H9 (cell line): ENCODE data around the gene VEGFB. TPM values are rescaled to one million over a fixed set of nuclear protein-coding genes. Genes with fewer than 3 reads are reported as not detected.
A peak's percentile ranks its signal among the peaks of the same experiment; 100 is the strongest.

Experiments used
- DNase-seq: peaks from one replicate; pipeline ENCODE4 v3.0.0-alpha.2; 2017
- H2AFZ ChIP-seq: one replicate; pipeline ENCODE4 v1.6.1; 2013; ENCODE audit warnings: mild to moderate bottlenecking, low read length, control low read depth, moderate library complexity
- H2AK5ac ChIP-seq: 2 replicates; pipeline ENCODE4 v1.6.1; 2013; ENCODE audit warnings: low read length, control low read depth, mixed read lengths; ENCODE audit not compliant: insufficient read length
- H2BK120ac ChIP-seq: one replicate; pipeline ENCODE4 v1.6.1; 2013; ENCODE audit warnings: low read depth, mild to moderate bottlenecking, low read length, control low read depth, inconsistent platforms; ENCODE audit not compliant: poor library complexity, severe bottlenecking
- H2BK12ac ChIP-seq: 2 replicates; pipeline ENCODE4 v1.6.1; 2013; ENCODE audit warnings: low read length, control low read depth, mixed read lengths, low read depth; ENCODE audit not compliant: insufficient read length
- H2BK15ac ChIP-seq: 2 replicates; pipeline ENCODE4 v1.6.1; 2013; ENCODE audit warnings: low read depth, low read length, control low read depth
- H2BK20ac ChIP-seq: one replicate; pipeline ENCODE4 v1.6.1; 2013; ENCODE audit warnings: low read depth, mild to moderate bottlenecking, low read length, control low read depth, inconsistent platforms; ENCODE audit not compliant: poor library complexity, severe bottlenecking
- H2BK5ac ChIP-seq: 2 replicates; pipeline ENCODE4 v1.6.1; 2013; ENCODE audit warnings: low read length, control low read depth, mixed read lengths; ENCODE audit not compliant: insufficient read length
- H3K14ac ChIP-seq: 2 replicates; pipeline ENCODE4 v1.6.1; 2013; ENCODE audit warnings: low read length, control low read depth; ENCODE audit not compliant: insufficient read depth
- H3K18ac ChIP-seq: 2 replicates; pipeline ENCODE4 v1.6.1; 2013; ENCODE audit warnings: low read depth, mild to moderate bottlenecking, mixed read lengths, low read length, control low read depth; ENCODE audit not compliant: insufficient read length
- H3K23ac ChIP-seq: 2 replicates; pipeline ENCODE4 v1.6.1; 2013; ENCODE audit warnings: low read length, control low read depth, mixed read lengths, low read depth; ENCODE audit not compliant: insufficient read length
- H3K23me2 ChIP-seq: 2 replicates; pipeline ENCODE4 v1.6.1; 2013; ENCODE audit warnings: low read depth, mild to moderate bottlenecking, mixed read lengths, low read length, control low read depth; ENCODE audit not compliant: insufficient read length, poor library complexity, severe bottlenecking
- H3K27ac ChIP-seq: 2 replicates; pipeline ENCODE4 v1.5.1; 2013; ENCODE audit warnings: low read length, control low read depth, mixed read lengths, low read depth; ENCODE audit not compliant: insufficient read length
- H3K27me3 ChIP-seq: 2 replicates; pipeline ENCODE4 v1.6.1; 2013; ENCODE audit warnings: low read length, control low read depth, inconsistent platforms; ENCODE audit not compliant: insufficient read depth
- H3K4ac ChIP-seq: 2 replicates; pipeline ENCODE4 v1.6.1; 2013; ENCODE audit warnings: low read depth, mild to moderate bottlenecking, control low read depth, inconsistent platforms, low read length, moderate library complexity
- H3K4me1 ChIP-seq: 2 replicates; pipeline ENCODE4 v1.6.1; 2013; ENCODE audit warnings: low read length, control low read depth, inconsistent platforms; ENCODE audit not compliant: insufficient read depth
- H3K4me2 ChIP-seq: 2 replicates; pipeline ENCODE4 v1.6.1; 2013; ENCODE audit warnings: low read length, control low read depth, mixed read lengths; ENCODE audit not compliant: insufficient read length, insufficient read depth
- H3K56ac ChIP-seq: 2 replicates; pipeline ENCODE4 v1.6.1; 2013; ENCODE audit warnings: low read depth, mild to moderate bottlenecking, mixed read lengths, low read length, control low read depth; ENCODE audit not compliant: insufficient read length
- H3K79me1 ChIP-seq: 2 replicates; pipeline ENCODE4 v1.6.1; 2013; ENCODE audit warnings: low read depth, mild to moderate bottlenecking, moderate library complexity, low read length, control low read depth, inconsistent platforms; ENCODE audit not compliant: insufficient read depth, poor library complexity, severe bottlenecking
- H3K79me2 ChIP-seq: 2 replicates; pipeline ENCODE4 v1.6.1; 2013; ENCODE audit warnings: low read length, control low read depth, inconsistent platforms; ENCODE audit not compliant: insufficient read depth
- H3K9ac ChIP-seq: 2 replicates; pipeline ENCODE4 v1.6.1; 2013; ENCODE audit warnings: low read length, control low read depth, mixed read lengths; ENCODE audit not compliant: insufficient read length; ENCODE audit errors: extremely low read depth
- H3K9me3 ChIP-seq: one replicate; pipeline ENCODE4 v1.6.1; 2013; ENCODE audit warnings: low read depth, low read length, inconsistent platforms; ENCODE audit not compliant: control insufficient read depth
- H3T11ph ChIP-seq: one replicate; pipeline ENCODE4 v1.6.1; 2013; ENCODE audit warnings: mild to moderate bottlenecking, low read length, control low read depth, inconsistent platforms
- H4K20me1 ChIP-seq: one replicate; pipeline ENCODE4 v1.6.1; 2013; ENCODE audit not compliant: control insufficient read depth, insufficient read length, insufficient read depth
- H4K5ac ChIP-seq: 2 replicates; pipeline ENCODE4 v1.6.1; 2013; ENCODE audit warnings: low read depth, mild to moderate bottlenecking, mixed read lengths, low read length, control low read depth; ENCODE audit not compliant: insufficient read length
- H4K8ac ChIP-seq: replicated peaks from 2 replicates; pipeline ENCODE4 v1.6.1; 2013; ENCODE audit warnings: low read length, control low read depth, mixed read lengths, low read depth; ENCODE audit not compliant: insufficient read length
- H4K91ac ChIP-seq: 2 replicates; pipeline ENCODE4 v1.6.1; 2013; ENCODE audit warnings: low read depth, mild to moderate bottlenecking, moderate library complexity, mixed read lengths, low read length, control low read depth; ENCODE audit not compliant: insufficient read length
- H3K27ac Mint-ChIP-seq, 3 experiments: 2 replicates in 2 of 3; 3 replicates in 1 of 3; pipeline ENCODE4 v1.8.0; 2020 to 2021; ENCODE audit warnings: mixed read lengths in 3 of 3, mild to moderate bottlenecking in 1 of 3, moderate library complexity in 1 of 3
- H3K27me3 Mint-ChIP-seq: 2 replicates; pipeline ENCODE4 v1.8.0; 2021; ENCODE audit warnings: low read depth, mild to moderate bottlenecking, moderate library complexity, mixed read lengths
- H3K36me3 Mint-ChIP-seq, 3 experiments: 2 replicates in 2 of 3; 3 replicates in 1 of 3; pipeline ENCODE4 v1.8.0; 2020 to 2021; ENCODE audit warnings: low read depth in 3 of 3, mixed read lengths in 3 of 3; ENCODE audit not compliant: insufficient read depth in 1 of 3
- H3K4me1 Mint-ChIP-seq, 2 experiments: 2 replicates each; pipeline ENCODE4 v1.8.0; 2020; ENCODE audit warnings: mixed read lengths in 2 of 2
- H3K4me3 Mint-ChIP-seq, 2 experiments: 2 replicates in 1 of 2; 3 replicates in 1 of 2; pipeline ENCODE4 v1.8.0; 2020 to 2021; ENCODE audit warnings: mild to moderate bottlenecking in 2 of 2, mixed read lengths in 2 of 2, moderate library complexity in 1 of 2
- H3K9me3 Mint-ChIP-seq, 2 experiments: 2 replicates in 1 of 2; 3 replicates in 1 of 2; pipeline ENCODE4 v1.8.0; 2020; ENCODE audit warnings: mild to moderate bottlenecking in 2 of 2, mixed read lengths in 2 of 2, moderate library complexity in 1 of 2
- WGBS: extraction: QIAGEN DNeasy Blood & Tissue Kit; methylation state at CpG from one replicate; pipeline ENCODE4 v1.1.7; 2013; ENCODE audit warnings: missing lambda C conversion rate, low lambda C conversion rate, mixed read lengths; ENCODE audit not compliant: insufficient read length; ENCODE audit errors: extremely low coverage; 5-methylcytosine and 5-hydroxymethylcytosine counted together
- total RNA-seq: library from RNA; stranded (reverse); gene quantifications from 2 replicates; pipeline ENCODE4 v1.2.1, GENCODE V29; 2021
- TF ChIP-seq, protein P1 (sequence below): fragments of 200-600 bp; sonication (generic); conservative IDR thresholded peaks from 3 replicates; pipeline ENCODE4 v1.8.0; 2021; ENCODE audit warnings: antibody characterized with exemption, mild to moderate bottlenecking

The VEGFB gene
- total RNA-seq, 1 experiment from 2014 or later: 57.7 TPM

DNA sequence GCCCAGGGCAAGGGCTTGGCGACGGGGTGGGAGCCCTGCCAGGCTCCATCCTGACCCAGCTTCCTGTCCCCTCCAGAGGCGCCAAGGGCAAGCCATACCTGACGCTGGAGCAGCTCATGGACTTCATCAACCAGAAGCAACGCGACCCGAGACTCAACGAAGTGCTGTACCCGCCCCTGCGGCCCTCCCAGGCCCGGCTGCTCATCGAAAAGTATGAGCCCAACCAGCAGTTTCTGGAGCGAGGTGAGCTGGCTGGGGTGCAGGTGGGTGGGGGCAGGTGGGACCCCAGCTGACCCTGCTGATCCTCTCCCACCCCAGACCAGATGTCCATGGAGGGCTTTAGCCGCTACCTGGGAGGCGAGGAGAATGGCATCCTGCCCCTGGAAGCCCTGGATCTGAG, 21.9 kb downstream of the VEGFB start:
- Mint-ChIP-seq H3K9me3 (no peaks in the 10 kb centered on the region), H3K4me1 (peaks cover 6 to 14% of the 10 kb centered on the region in 2 experiments), H3K36me3 (peaks cover 39 to 69% (median 54%) of the 10 kb centered on the region in 3 experiments; a peak in 6 of 7 replicates), H3K27ac (peak overlapping the region in 1 of 3 experiments; percentile 59; a peak in 1 of 7 replicates), H3K27me3 (no peaks in the 10 kb centered on the region), H3K4me3 (no peak overlapping the region)
- Histone ChIP-seq H4K91ac (no peak overlapping the region), H3K4me2 (no peak overlapping the region), H4K5ac (no peak overlapping the region), H2BK5ac (no peak overlapping the region), H2BK15ac (no peak overlapping the region), H3K18ac (no peak overlapping the region), H3K14ac (no peak overlapping the region), H4K20me1 (no peaks in the 10 kb centered on the region), H3K27ac (no peak overlapping the region), H3K27me3 (no peaks in the 10 kb centered on the region), H4K8ac (no peak overlapping the region), H3K79me2 (no peaks in the 10 kb centered on the region; the same call in 1 of the 2 replicates), H2BK120ac (no peak overlapping the region), H3K9ac (no peak overlapping the region), H2AK5ac (no peak overlapping the region), H2BK20ac (no peak overlapping the region), H2AFZ (no peak overlapping the region), H3K79me1 (peaks cover 3% of the 10 kb centered on the region), H3K23ac (no peak overlapping the region), H3T11ph (no peak overlapping the region), H3K9me3 (no peaks in the 10 kb centered on the region), H3K23me2 (peaks cover 8% of the 10 kb centered on the region), H3K56ac (no peak overlapping the region), H2BK12ac (no peak overlapping the region), H3K4ac (no peak overlapping the region), H3K4me1 (no peaks in the 10 kb centered on the region)
- DNase-seq: no peak
- no CpG with 5 or more reads among the region's 15 CpGs for WGBS
- TF ChIP-seq, protein P1, sequence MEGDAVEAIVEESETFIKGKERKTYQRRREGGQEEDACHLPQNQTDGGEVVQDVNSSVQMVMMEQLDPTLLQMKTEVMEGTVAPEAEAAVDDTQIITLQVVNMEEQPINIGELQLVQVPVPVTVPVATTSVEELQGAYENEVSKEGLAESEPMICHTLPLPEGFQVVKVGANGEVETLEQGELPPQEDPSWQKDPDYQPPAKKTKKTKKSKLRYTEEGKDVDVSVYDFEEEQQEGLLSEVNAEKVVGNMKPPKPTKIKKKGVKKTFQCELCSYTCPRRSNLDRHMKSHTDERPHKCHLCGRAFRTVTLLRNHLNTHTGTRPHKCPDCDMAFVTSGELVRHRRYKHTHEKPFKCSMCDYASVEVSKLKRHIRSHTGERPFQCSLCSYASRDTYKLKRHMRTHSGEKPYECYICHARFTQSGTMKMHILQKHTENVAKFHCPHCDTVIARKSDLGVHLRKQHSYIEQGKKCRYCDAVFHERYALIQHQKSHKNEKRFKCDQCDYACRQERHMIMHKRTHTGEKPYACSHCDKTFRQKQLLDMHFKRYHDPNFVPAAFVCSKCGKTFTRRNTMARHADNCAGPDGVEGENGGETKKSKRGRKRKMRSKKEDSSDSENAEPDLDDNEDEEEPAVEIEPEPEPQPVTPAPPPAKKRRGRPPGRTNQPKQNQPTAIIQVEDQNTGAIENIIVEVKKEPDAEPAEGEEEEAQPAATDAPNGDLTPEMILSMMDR: no peak
